MCF 10A (cell line): ENCODE data around the gene KRTAP12-3. TPM values are rescaled to one million over a fixed set of nuclear protein-coding genes. Genes with fewer than 3 reads are reported as not detected.
"Not testable (repeated sequence)": the region's sequence is repeated elsewhere in the genome, so short reads cannot be mapped to it uniquely, and the experiment has no call there.

Source experiments
- BruUV-seq: library from RNA; stranded (reverse); fragments of 400-500 nt; replicated peaks from 2 replicates; lab custom pipeline; 2021; lab: Mats Ljungman, UMichigan
- CTCF ChIA-PET: fragments of 300-600 bp; sonication (Branson Sonifier 250); formaldehyde crosslinking; extraction: SDS; loops from one replicate; lab custom pipeline; 2021; ENCODE audit warnings: antibody characterized with exemption, inconsistent platforms; lab: Yijun Ruan, JAX
- POLR2A ChIA-PET: fragments of 300-600, 350-650 bp; sonication (Branson Sonifier 250); formaldehyde crosslinking; extraction: SDS; loops from one replicate; lab custom pipeline; 2020; ENCODE audit warnings: antibody characterized with exemption, inconsistent platforms; lab: Yijun Ruan, JAX
- DNase-seq: peaks from one replicate; pipeline ENCODE4 v3.0.0-alpha.2; 2018; ENCODE audit not compliant: unreplicated experiment
- H3K27ac Mint-ChIP-seq: one replicate; pipeline ENCODE4 v1.8.0; 2022; ENCODE audit warnings: mild to moderate bottlenecking, low read depth, mixed read lengths; ENCODE audit not compliant: unreplicated experiment
- H3K27me3 Mint-ChIP-seq: one replicate; pipeline ENCODE4 v1.8.0; 2022; ENCODE audit warnings: mixed read lengths; ENCODE audit not compliant: insufficient read depth, unreplicated experiment
- H3K36me3 Mint-ChIP-seq: one replicate; pipeline ENCODE4 v1.8.0; 2022; ENCODE audit warnings: mild to moderate bottlenecking, moderate library complexity, mixed read lengths; ENCODE audit not compliant: insufficient read depth, unreplicated experiment
- H3K4me1 Mint-ChIP-seq: one replicate; pipeline ENCODE4 v1.8.0; 2022; ENCODE audit warnings: mixed read lengths; ENCODE audit not compliant: insufficient read depth, unreplicated experiment
- H3K4me3 Mint-ChIP-seq: one replicate; pipeline ENCODE4 v1.8.0; 2022; ENCODE audit warnings: mild to moderate bottlenecking, moderate library complexity, mixed read lengths; ENCODE audit not compliant: unreplicated experiment
- H3K9me3 Mint-ChIP-seq: one replicate; pipeline ENCODE4 v1.8.0; 2022; ENCODE audit warnings: mixed read lengths; ENCODE audit not compliant: unreplicated experiment
- CTCF ChIP-seq: fragments of 200-600 bp; IDR thresholded peaks from one replicate; pipeline ENCODE4 v1.8.0; 2022; ENCODE audit warnings: antibody characterized with exemption, mild to moderate bottlenecking; ENCODE audit not compliant: unreplicated experiment
- intact Hi-C: fragments of 100-400 bp; cut with micrococcal nuclease; formaldehyde crosslinking; loops from 2 replicates; pipeline ENCODE4 v1.14.1; 2022
- total RNA-seq: library from RNA; stranded (reverse); gene quantifications from 2 replicates; pipeline ENCODE4 v1.2.3, GENCODE V29; 2022

Gene KRTAP12-3
- total RNA-seq, 1 experiment from 2014 or later: not detected

- Mint-ChIP-seq H3K27ac (no peak overlapping the region), H3K9me3 (peaks cover 23% of the 10 kb centered on the region), H3K4me1 (no peaks in the 10 kb centered on the region), H3K27me3 (peaks cover 65% of the 10 kb centered on the region), H3K4me3 (no peak overlapping the region), H3K36me3 (peaks cover 4% of the 10 kb centered on the region)
- BruUV-seq: no TSS peak
- ChIA-PET CTCF (interaction anchor here (0.5 kb wide), 1 partner anchor 57 kb away, joined by 3 read pairs; no protein-coding TSS in a partner anchor), POLR2A (no interaction called here)
- intact Hi-C loops: no loop called here
- no peak for TF ChIP-seq CTCF
- no peak for DNase-seq
Observed at GRCh38 chr21:44695641-44696040, 37.9 kb downstream of the KRTAP12-3 start.

GRCh38 chr21:44696572-44696971 lies 38.8 kb downstream of the KRTAP12-3 start:
- peaks cover 55% of the 10 kb centered on the region for H3K27me3 Mint-ChIP-seq
- no peak overlapping the region for H3K4me3 Mint-ChIP-seq
- no peaks in the 10 kb centered on the region for H3K4me1 Mint-ChIP-seq
- DNase-seq: no peak
- no peak for TF ChIP-seq CTCF
- H3K9me3 Mint-ChIP-seq: peaks cover 23% of the 10 kb centered on the region
- H3K27ac Mint-ChIP-seq: no peak overlapping the region
- intact Hi-C loops: no loop called here
- CTCF ChIA-PET: interaction anchor here (0.6 kb wide), 2 partner anchors 149 to 191 kb away, joined by 3 read pairs; no protein-coding TSS in a partner anchor
- BruUV-seq: no TSS peak
- H3K36me3 Mint-ChIP-seq: peaks cover 4% of the 10 kb centered on the region
- POLR2A ChIA-PET: no interaction called here

GRCh38 chr21:44697172-44697810 lies 39.6 kb downstream of the KRTAP12-3 start, which contains the start of gene KRTAP10-12:
Gene KRTAP10-12, plus strand, starts transcription at chr21:44697172. Its CDS starts 30 bp downstream, at chr21:44697202.
- CTCF ChIA-PET, H3K4me3 Mint-ChIP-seq, H3K36me3 Mint-ChIP-seq, DNase-seq, H3K27ac Mint-ChIP-seq, H3K4me1 Mint-ChIP-seq, POLR2A ChIA-PET, intact Hi-C loops, BruUV-seq: not testable (repeated sequence)
- Mint-ChIP-seq H3K9me3 (peaks cover 18% of the 10 kb centered on the region), H3K27me3 (peaks cover 55% of the 10 kb centered on the region)

GRCh38 chr21:44697811-44698734 lies 40.3 kb downstream of the KRTAP12-3 start:
- H3K36me3 Mint-ChIP-seq: no peaks in the 10 kb centered on the region
- no TSS peak for BruUV-seq
- no peak overlapping the region for H3K4me3 Mint-ChIP-seq
- H3K4me1 Mint-ChIP-seq: no peaks in the 10 kb centered on the region
- TF ChIP-seq CTCF: no peak
- no peak for DNase-seq
- peaks cover 63% of the 10 kb centered on the region for H3K27me3 Mint-ChIP-seq
- intact Hi-C loops: no loop called here
- no peak overlapping the region for H3K27ac Mint-ChIP-seq
- ChIA-PET POLR2A (interaction anchor here (0.7 kb wide), 1 partner anchor 963 kb away, joined by 3 read pairs; no protein-coding TSS in a partner anchor), CTCF (no interaction called here)
- peaks cover 10% of the 10 kb centered on the region for H3K9me3 Mint-ChIP-seq
